Smooth muscle cell (in vitro differentiated cells): Measurements from ENCODE around the gene KRT33B. TPM values are rescaled to one million over a fixed set of nuclear protein-coding genes. Genes with fewer than 3 reads are reported as not detected.
"Not testable (repeated sequence)": the region's sequence is repeated elsewhere in the genome, so short reads cannot be mapped to it uniquely, and the experiment has no call there.

Experiments
- DNase-seq: peaks from one replicate; lab custom pipeline; 2025; ENCODE audit not compliant: unreplicated experiment; lab: John Stamatoyannopoulos, UW
- H2AFZ ChIP-seq: fragments of 200-600 bp; sonication (generic); 2 replicates; pipeline ENCODE4 v1.6.0; 2016; ENCODE audit warnings: antibody characterized with exemption, low read depth, mild to moderate bottlenecking
- H3F3A ChIP-seq: fragments of 200-600 bp; sonication (generic); 2 replicates; pipeline ENCODE4 v1.6.0; 2017; ENCODE audit warnings: antibody characterized with exemption, low read depth
- H3K27ac ChIP-seq: fragments of 200-600 bp; sonication (generic); 2 replicates; pipeline ENCODE4 v1.5.1; 2016; ENCODE audit warnings: low read depth, mild to moderate bottlenecking
- H3K27me3 ChIP-seq: fragments of 200-600 bp; sonication (generic); 2 replicates; pipeline ENCODE4 v1.6.1; 2016; ENCODE audit warnings: low read depth, mild to moderate bottlenecking
- H3K36me3 ChIP-seq: fragments of 200-600 bp; sonication (generic); 2 replicates; pipeline ENCODE4 v1.5.1; 2016; ENCODE audit warnings: low read depth
- H3K4me1 ChIP-seq: fragments of 200-600 bp; sonication (generic); 2 replicates; pipeline ENCODE4 v1.5.1; 2016; ENCODE audit warnings: low read depth
- H3K4me2 ChIP-seq: fragments of 200-600 bp; sonication (generic); 2 replicates; pipeline ENCODE4 v1.6.0; 2016; ENCODE audit warnings: mild to moderate bottlenecking
- H3K4me3 ChIP-seq: fragments of 200-600 bp; sonication (generic); 2 replicates; pipeline ENCODE4 v1.5.1; 2016; ENCODE audit warnings: mild to moderate bottlenecking
- H3K79me2 ChIP-seq: fragments of 200-600 bp; sonication (generic); 2 replicates; pipeline ENCODE4 v1.6.0; 2016; ENCODE audit warnings: low read depth, mild to moderate bottlenecking
- H3K9ac ChIP-seq: fragments of 200-600 bp; sonication (generic); 2 replicates; pipeline ENCODE4 v1.6.0; 2016; ENCODE audit warnings: low read depth
- H3K9me3 ChIP-seq: fragments of 200-600 bp; sonication (generic); replicated peaks from 2 replicates; pipeline ENCODE4 v1.5.1; 2016; ENCODE audit warnings: low read depth
- H4K20me1 ChIP-seq: fragments of 200-600 bp; sonication (generic); 2 replicates; pipeline ENCODE4 v1.6.0; 2016; ENCODE audit warnings: low read depth
- CTCF ChIP-seq: fragments of 200-600 bp; sonication (generic); IDR thresholded peaks from 2 replicates; pipeline ENCODE4 v1.5.1; 2017; ENCODE audit warnings: borderline replicate concordance, mild to moderate bottlenecking, antibody characterized with exemption; ENCODE audit not compliant: insufficient read depth, poor library complexity, severe bottlenecking
- WGBS: methylation state at CpG from one replicate; pipeline ENCODE4 v1.1.7; 2016; ENCODE audit warnings: low lambda C conversion rate; 5-methylcytosine and 5-hydroxymethylcytosine counted together
- polyA plus RNA-seq: library from polyadenylated mRNA; unstranded; fragments of >200 nt; fragmentation: Nextera tagmentation; extraction: Ambion mirVana; gene quantifications from 2 replicates; pipeline ENCODE4 v1.2.1, GENCODE V29; 2016
- total RNA-seq: library from RNA; depleted of rRNA; stranded (reverse); fragments of >200 nt; gene quantifications from 2 replicates; pipeline ENCODE4 v1.2.3, GENCODE V29; 2014

KRT33B gene
- total and polyA plus RNA-seq, 2 experiments from 2014 or later, result 1.1 to 2.7 TPM

- Histone ChIP-seq H3K4me3 (no peak overlapping the region), H3F3A (no peaks in the 10 kb centered on the region), H3K9me3 (no peaks in the 10 kb centered on the region), H3K36me3 (no peaks in the 10 kb centered on the region), H4K20me1 (no peaks in the 10 kb centered on the region), H3K4me2 (no peak overlapping the region), H3K27ac (no peak overlapping the region), H3K27me3 (no peaks in the 10 kb centered on the region), H3K79me2 (no peaks in the 10 kb centered on the region), H2AFZ (no peak overlapping the region), H3K9ac (no peak overlapping the region), H3K4me1 (no peaks in the 10 kb centered on the region)
- 86% methylated on average over 2 of the region's 2 CpGs for WGBS
- no peak for DNase-seq
- no peak for TF ChIP-seq CTCF
Measured at GRCh38 chr17:41351177-41351576, 18.4 kb downstream of the KRT33B start.

- H3K4me3 ChIP-seq, H4K20me1 ChIP-seq, H3K27ac ChIP-seq, H2AFZ ChIP-seq, H3F3A ChIP-seq, H3K27me3 ChIP-seq, H3K36me3 ChIP-seq, H3K9me3 ChIP-seq, H3K4me2 ChIP-seq, H3K4me1 ChIP-seq, H3K9ac ChIP-seq, H3K79me2 ChIP-seq, DNase-seq: not testable (repeated sequence)
- WGBS, result 91% methylated on average over 16 of the region's 16 CpGs
Measured at GRCh38 chr17:41350381-41350878, 19.2 kb downstream of the KRT33B start, which contains the start of gene KRT33A. KRT33A (minus strand) TSS chr17:41350828; CDS start chr17:41350767, 61 bp downstream.

- Histone ChIP-seq H3K4me1 (no peaks in the 10 kb centered on the region), H3K9ac (no peak overlapping the region), H3K36me3 (no peaks in the 10 kb centered on the region), H4K20me1 (no peaks in the 10 kb centered on the region), H2AFZ (no peak overlapping the region), H3F3A (no peaks in the 10 kb centered on the region), H3K27ac (no peak overlapping the region), H3K4me3 (no peak overlapping the region), H3K4me2 (no peak overlapping the region), H3K27me3 (no peaks in the 10 kb centered on the region), H3K9me3 (no peaks in the 10 kb centered on the region), H3K79me2 (no peaks in the 10 kb centered on the region)
- 81% methylated on average over 7 of the region's 7 CpGs for WGBS
- no peak for TF ChIP-seq CTCF
- DNase-seq, result no peak
Measured at GRCh38 chr17:41347869-41348760, 21.5 kb downstream of the KRT33B start.

DNA sequence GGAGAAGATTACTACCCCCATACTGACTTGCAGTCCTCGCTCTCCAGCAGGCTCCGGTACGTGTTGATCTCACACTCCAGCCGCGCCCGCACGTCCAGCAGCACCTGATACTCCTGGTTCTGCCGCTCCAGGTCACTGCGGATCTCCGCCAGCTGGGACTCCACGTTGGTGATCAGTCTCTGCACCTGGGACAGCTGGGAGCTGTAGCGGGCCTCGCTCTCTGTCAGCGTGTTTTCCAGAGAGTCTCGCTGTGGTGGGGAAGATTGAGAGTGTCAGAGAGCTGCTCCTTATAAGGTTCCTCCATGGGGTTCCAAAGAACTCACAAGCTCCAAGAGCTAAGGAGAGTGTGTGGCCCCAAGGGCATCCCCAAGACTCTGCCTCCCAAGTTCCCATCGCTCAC is 23.2 kb downstream of the KRT33B start:
- not testable (repeated sequence) for H3F3A ChIP-seq, H3K27ac ChIP-seq, H3K27me3 ChIP-seq, H3K9ac ChIP-seq, H3K4me3 ChIP-seq, H3K9me3 ChIP-seq, H3K4me2 ChIP-seq, H3K79me2 ChIP-seq, DNase-seq, H3K36me3 ChIP-seq, H3K4me1 ChIP-seq, H4K20me1 ChIP-seq, H2AFZ ChIP-seq
- 96% methylated on average over 16 of the region's 16 CpGs for WGBS
